Ishikawa (cell line): Measurements from ENCODE around the gene PTPN14.

Experiments
- CEBPB ChIP-seq: IDR thresholded peaks from 2 replicates; pipeline ENCODE4 v1.6.1; 2012
- CREB1 ChIP-seq: IDR thresholded peaks from 2 replicates; pipeline ENCODE4 v1.6.1; 2012; ENCODE audit warnings: low read depth
- EGR1 ChIP-seq: IDR thresholded peaks from 2 replicates; pipeline ENCODE4 v1.6.1; 2012
- EP300 ChIP-seq: IDR thresholded peaks from 2 replicates; pipeline ENCODE4 v1.6.1; 2012; ENCODE audit warnings: borderline replicate concordance
- FOXM1 ChIP-seq: IDR thresholded peaks from 2 replicates; pipeline ENCODE4 v1.6.1; 2012; ENCODE audit warnings: low read depth, borderline replicate concordance
- MAX ChIP-seq: IDR thresholded peaks from 2 replicates; pipeline ENCODE4 v1.6.1; 2012
- NFIC ChIP-seq: IDR thresholded peaks from 2 replicates; pipeline ENCODE4 v1.6.1; 2012
- RAD21 ChIP-seq: IDR thresholded peaks from 2 replicates; pipeline ENCODE4 v1.6.1; 2012; ENCODE audit warnings: low read depth
- TAF1 ChIP-seq: IDR thresholded peaks from 2 replicates; pipeline ENCODE4 v1.6.1; 2012; ENCODE audit warnings: low read depth, mild to moderate bottlenecking
- TCF12 ChIP-seq: IDR thresholded peaks from 2 replicates; pipeline ENCODE4 v1.6.1; 2012; ENCODE audit warnings: low read depth
- TEAD4 ChIP-seq: IDR thresholded peaks from 2 replicates; pipeline ENCODE4 v1.6.1; 2012
- YY1 ChIP-seq: IDR thresholded peaks from 2 replicates; pipeline ENCODE4 v1.6.1; 2012; ENCODE audit warnings: low read depth
- ZBTB7A ChIP-seq: IDR thresholded peaks from 2 replicates; pipeline ENCODE4 v1.6.1; 2012; ENCODE audit warnings: low read depth
- TF ChIP-seq, protein P1 (sequence below): IDR thresholded peaks from 2 replicates; pipeline ENCODE4 v1.6.1; 2012; ENCODE audit warnings: low read depth, mild to moderate bottlenecking
- TF ChIP-seq, protein P2 (sequence below): IDR thresholded peaks from 2 replicates; pipeline ENCODE4 v1.6.1; 2012

Gene PTPN14

GRCh38 chr1:214516434-214517326 is 34.7 kb downstream of the PTPN14 start:
- TF ChIP-seq FOXM1 (no peak), EP300 (no peak)

DNA sequence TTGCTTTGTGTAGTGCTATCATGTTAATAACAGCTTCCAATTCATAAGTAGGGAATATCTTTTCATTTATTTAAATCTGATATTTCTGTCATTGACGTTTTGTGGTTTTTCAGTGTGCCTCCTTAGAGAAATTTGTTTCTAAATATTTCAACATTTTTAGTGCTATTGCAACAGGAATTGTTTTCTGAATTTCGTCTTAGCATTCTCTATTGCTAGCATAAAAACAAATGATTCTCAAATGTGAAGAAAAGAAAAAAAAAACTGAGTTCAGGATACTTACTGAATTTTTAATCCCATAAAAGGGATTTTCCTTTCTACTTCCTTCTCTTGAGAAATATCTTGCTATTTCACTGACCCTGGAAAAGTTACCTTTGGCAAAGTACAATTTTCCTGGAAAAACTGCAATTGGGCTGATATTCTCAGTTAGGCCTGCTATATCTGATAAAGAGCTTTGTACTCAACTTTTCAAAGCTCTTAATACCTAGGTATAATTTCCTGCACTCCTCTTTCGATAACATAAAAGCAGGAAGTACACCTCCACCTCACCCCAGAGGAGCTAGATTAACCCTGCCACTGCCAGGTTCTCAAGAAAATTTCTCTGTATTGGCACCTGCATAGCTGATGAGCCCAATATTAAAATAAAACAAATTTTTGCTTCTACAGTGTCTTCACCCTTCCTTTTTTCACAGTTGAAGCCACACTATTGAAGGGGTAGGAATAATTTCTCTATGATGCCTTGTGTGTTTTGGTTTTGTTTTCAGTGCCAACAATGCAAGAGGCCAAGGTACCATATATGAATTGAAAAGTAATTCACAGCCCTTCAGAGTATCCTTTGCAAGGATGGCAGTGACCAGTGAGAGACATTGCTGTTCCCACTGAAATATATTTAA is 35.6 kb downstream of the PTPN14 start:
- TF ChIP-seq CREB1 (no peak), YY1 (no peak), EGR1 (no peak), MAX (no peak), NFIC (no peak), TCF12 (no peak), ZBTB7A (no peak), EP300 (no peak), CEBPB (no peak), TEAD4 (no peak), RAD21 (no peak), TAF1 (no peak), FOXM1 (no peak)
- TF ChIP-seq, protein P1, sequence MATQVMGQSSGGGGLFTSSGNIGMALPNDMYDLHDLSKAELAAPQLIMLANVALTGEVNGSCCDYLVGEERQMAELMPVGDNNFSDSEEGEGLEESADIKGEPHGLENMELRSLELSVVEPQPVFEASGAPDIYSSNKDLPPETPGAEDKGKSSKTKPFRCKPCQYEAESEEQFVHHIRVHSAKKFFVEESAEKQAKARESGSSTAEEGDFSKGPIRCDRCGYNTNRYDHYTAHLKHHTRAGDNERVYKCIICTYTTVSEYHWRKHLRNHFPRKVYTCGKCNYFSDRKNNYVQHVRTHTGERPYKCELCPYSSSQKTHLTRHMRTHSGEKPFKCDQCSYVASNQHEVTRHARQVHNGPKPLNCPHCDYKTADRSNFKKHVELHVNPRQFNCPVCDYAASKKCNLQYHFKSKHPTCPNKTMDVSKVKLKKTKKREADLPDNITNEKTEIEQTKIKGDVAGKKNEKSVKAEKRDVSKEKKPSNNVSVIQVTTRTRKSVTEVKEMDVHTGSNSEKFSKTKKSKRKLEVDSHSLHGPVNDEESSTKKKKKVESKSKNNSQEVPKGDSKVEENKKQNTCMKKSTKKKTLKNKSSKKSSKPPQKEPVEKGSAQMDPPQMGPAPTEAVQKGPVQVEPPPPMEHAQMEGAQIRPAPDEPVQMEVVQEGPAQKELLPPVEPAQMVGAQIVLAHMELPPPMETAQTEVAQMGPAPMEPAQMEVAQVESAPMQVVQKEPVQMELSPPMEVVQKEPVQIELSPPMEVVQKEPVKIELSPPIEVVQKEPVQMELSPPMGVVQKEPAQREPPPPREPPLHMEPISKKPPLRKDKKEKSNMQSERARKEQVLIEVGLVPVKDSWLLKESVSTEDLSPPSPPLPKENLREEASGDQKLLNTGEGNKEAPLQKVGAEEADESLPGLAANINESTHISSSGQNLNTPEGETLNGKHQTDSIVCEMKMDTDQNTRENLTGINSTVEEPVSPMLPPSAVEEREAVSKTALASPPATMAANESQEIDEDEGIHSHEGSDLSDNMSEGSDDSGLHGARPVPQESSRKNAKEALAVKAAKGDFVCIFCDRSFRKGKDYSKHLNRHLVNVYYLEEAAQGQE, result no peak
- TF ChIP-seq, protein P2, sequence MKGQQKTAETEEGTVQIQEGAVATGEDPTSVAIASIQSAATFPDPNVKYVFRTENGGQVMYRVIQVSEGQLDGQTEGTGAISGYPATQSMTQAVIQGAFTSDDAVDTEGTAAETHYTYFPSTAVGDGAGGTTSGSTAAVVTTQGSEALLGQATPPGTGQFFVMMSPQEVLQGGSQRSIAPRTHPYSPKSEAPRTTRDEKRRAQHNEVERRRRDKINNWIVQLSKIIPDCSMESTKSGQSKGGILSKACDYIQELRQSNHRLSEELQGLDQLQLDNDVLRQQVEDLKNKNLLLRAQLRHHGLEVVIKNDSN, result no peak

GRCh38 chr1:214514819-214515383 is 36.5 kb downstream of the PTPN14 start:
- TF ChIP-seq, protein P1, result no peak
- no peak for TF ChIP-seq CEBPB
- no peak for TF ChIP-seq TEAD4
- no peak for TF ChIP-seq NFIC
- no peak for TF ChIP-seq MAX
- TF ChIP-seq RAD21, result no peak
- TF ChIP-seq CREB1, result no peak
- TF ChIP-seq TAF1, result no peak
- no peak for TF ChIP-seq YY1
- TF ChIP-seq FOXM1, result no peak
- TF ChIP-seq, protein P2, result no peak
- TF ChIP-seq EP300, result no peak
- no peak for TF ChIP-seq EGR1
- TF ChIP-seq ZBTB7A, result no peak
- TF ChIP-seq TCF12, result no peak

GRCh38 chr1:214514032-214514818 is 37.2 kb downstream of the PTPN14 start:
- TF ChIP-seq YY1 (no peak), CEBPB (no peak), TAF1 (no peak), FOXM1 (no peak), EP300 (no peak)
